Measurements from ENCODE around the gene DERL3. TPM values are rescaled to one million over a fixed set of nuclear protein-coding genes. Genes with fewer than 3 reads are reported as not detected.

The DERL3 gene
- 10.9 to 12.5 TPM (median 11.3 TPM) in 3 replicates for total RNA-seq (2021)
- percentile 38 among the genes with signal in this experiment for Bru-seq, nascent RNA
- long read RNA-seq, experiment 1, partial matches to known transcripts: 9 of 36 reads
- long read RNA-seq, experiment 1, other reads (novel, unspliced or antisense): 23 of 36 reads
- long read RNA-seq, experiment 2, transcript DERL3-204 (7 exons, 1,063 nt): major isoform, 5 of 15 reads
- long read RNA-seq, experiment 2, partial matches to known transcripts: 3 of 15 reads
- long read RNA-seq, experiment 2, other reads (novel, unspliced or antisense): 6 of 15 reads
- long read RNA-seq, experiment 3, transcript DERL3-204 (7 exons, 1,063 nt): major isoform, 6 of 32 reads
- long read RNA-seq, experiment 3, partial matches to known transcripts: 8 of 32 reads
- long read RNA-seq, experiment 3, other reads (novel, unspliced or antisense): 14 of 32 reads

DNA sequence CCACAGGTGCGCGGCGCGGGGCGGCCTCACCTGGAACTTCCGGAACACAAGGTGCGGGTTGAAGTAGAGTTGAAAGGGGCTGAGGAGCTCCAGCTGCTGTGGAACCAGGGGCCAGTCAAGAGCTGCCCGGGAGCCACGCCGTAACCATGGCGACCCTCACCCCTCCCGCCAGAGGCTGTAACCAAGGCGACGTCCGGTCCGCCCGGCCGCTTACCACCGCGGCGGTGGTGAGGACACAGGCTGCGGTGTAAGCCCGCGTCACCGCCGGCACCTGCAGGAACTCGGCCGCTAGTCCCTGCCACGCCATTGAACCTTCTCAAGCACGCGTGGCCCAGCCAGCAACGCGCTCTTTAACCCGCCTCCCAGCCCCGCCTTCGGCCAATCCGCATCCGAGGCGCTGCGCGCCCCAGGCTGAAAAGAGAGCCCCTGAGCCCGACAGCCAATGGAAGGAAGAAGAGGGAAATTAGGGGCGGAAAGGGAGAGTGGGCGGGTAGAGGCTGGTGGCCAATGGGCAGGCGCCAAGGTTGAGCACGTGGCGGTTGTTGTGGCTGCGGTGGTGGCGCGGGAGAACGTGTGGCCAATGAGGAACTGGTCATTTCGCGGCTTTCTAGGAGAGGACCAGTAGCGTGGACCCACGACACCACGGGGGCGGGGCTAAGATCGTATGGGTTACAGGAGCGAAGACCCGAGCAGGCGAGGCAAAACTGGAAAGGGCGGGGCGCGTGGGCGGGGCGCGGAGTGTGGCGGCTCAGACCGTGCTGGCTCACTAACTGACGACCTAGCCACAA lies at the start of gene DERL3:
DERL3 (minus strand) TSS at position 326 of the 788 bp plus-strand sequence; CDS start at position 307, 19 bp downstream.
- Mint-ChIP-seq H3K9me3 (no peaks in the 10 kb centered on the region), H3K4me3 (peak within 1 kb of the TSS; percentile 88), H3K36me3 (peaks cover 3% of the 10 kb centered on the region), H3K4me1 (peaks cover 20% of the 10 kb centered on the region), H3K27me3 (ENCODE audit: low read depth) (peaks cover 23% of the 10 kb centered on the region), H3K27ac (peak within 1 kb of the TSS; percentile 92)
- CTCF ChIA-PET: interaction anchor here (1.0 to 2.6 kb wide), 5 partner anchors 11 to 91 kb away, joined by 3 to 31 read pairs (median 4); partner anchors contain the start of gene SLC2A11
- POLR2A ChIA-PET: interaction anchor here (1.1 to 1.2 kb wide), 3 partner anchors 11 to 19 kb away, joined by 3 to 4 read pairs (median 3); partner anchors contain the start of gene SLC2A11
- ATAC-seq: peak; percentile 89
- DNase-seq (ENCODE audit: low spot score): peak; percentile 99
- TF ChIP-seq, protein P1, sequence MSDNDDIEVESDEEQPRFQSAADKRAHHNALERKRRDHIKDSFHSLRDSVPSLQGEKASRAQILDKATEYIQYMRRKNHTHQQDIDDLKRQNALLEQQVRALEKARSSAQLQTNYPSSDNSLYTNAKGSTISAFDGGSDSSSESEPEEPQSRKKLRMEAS (CRISPR knock-in tag; IDR thresholded peaks at IDR 0.05): peak; percentile 97
- peak; percentile 86 for TF ChIP-seq FOXP1 (CRISPR knock-in tag; IDR thresholded peaks at IDR 0.05; ENCODE audit: borderline replicate concordance)
- TF ChIP-seq CREB1 (CRISPR knock-in tag; IDR thresholded peaks at IDR 0.05): peak; percentile 74; the same call in 1 of the 2 replicates
- TF ChIP-seq TP53 (CRISPR knock-in tag; IDR thresholded peaks at IDR 0.05): peak; percentile 90
- TF ChIP-seq, protein P2, sequence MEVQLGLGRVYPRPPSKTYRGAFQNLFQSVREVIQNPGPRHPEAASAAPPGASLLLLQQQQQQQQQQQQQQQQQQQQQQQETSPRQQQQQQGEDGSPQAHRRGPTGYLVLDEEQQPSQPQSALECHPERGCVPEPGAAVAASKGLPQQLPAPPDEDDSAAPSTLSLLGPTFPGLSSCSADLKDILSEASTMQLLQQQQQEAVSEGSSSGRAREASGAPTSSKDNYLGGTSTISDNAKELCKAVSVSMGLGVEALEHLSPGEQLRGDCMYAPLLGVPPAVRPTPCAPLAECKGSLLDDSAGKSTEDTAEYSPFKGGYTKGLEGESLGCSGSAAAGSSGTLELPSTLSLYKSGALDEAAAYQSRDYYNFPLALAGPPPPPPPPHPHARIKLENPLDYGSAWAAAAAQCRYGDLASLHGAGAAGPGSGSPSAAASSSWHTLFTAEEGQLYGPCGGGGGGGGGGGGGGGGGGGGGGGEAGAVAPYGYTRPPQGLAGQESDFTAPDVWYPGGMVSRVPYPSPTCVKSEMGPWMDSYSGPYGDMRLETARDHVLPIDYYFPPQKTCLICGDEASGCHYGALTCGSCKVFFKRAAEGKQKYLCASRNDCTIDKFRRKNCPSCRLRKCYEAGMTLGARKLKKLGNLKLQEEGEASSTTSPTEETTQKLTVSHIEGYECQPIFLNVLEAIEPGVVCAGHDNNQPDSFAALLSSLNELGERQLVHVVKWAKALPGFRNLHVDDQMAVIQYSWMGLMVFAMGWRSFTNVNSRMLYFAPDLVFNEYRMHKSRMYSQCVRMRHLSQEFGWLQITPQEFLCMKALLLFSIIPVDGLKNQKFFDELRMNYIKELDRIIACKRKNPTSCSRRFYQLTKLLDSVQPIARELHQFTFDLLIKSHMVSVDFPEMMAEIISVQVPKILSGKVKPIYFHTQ (CRISPR knock-in tag; IDR thresholded peaks at IDR 0.05): no peak
- TF ChIP-seq OVOL2 (CRISPR knock-in tag; IDR thresholded peaks at IDR 0.05; ENCODE audit: borderline replicate concordance): no peak
- no peak for TF ChIP-seq ZNF263 (CRISPR knock-in tag; IDR thresholded peaks at IDR 0.05; ENCODE audit: low read depth)
- peak; percentile 69; the same call in 1 of the 2 replicates for TF ChIP-seq TEAD1 (CRISPR knock-in tag; IDR thresholded peaks at IDR 0.05)
- TF ChIP-seq ZNF423 (CRISPR knock-in tag; IDR thresholded peaks at IDR 0.05): no peak
- TF ChIP-seq, protein P3, sequence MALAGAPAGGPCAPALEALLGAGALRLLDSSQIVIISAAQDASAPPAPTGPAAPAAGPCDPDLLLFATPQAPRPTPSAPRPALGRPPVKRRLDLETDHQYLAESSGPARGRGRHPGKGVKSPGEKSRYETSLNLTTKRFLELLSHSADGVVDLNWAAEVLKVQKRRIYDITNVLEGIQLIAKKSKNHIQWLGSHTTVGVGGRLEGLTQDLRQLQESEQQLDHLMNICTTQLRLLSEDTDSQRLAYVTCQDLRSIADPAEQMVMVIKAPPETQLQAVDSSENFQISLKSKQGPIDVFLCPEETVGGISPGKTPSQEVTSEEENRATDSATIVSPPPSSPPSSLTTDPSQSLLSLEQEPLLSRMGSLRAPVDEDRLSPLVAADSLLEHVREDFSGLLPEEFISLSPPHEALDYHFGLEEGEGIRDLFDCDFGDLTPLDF (CRISPR knock-in tag; IDR thresholded peaks at IDR 0.05): no peak
- TF ChIP-seq, protein P4, sequence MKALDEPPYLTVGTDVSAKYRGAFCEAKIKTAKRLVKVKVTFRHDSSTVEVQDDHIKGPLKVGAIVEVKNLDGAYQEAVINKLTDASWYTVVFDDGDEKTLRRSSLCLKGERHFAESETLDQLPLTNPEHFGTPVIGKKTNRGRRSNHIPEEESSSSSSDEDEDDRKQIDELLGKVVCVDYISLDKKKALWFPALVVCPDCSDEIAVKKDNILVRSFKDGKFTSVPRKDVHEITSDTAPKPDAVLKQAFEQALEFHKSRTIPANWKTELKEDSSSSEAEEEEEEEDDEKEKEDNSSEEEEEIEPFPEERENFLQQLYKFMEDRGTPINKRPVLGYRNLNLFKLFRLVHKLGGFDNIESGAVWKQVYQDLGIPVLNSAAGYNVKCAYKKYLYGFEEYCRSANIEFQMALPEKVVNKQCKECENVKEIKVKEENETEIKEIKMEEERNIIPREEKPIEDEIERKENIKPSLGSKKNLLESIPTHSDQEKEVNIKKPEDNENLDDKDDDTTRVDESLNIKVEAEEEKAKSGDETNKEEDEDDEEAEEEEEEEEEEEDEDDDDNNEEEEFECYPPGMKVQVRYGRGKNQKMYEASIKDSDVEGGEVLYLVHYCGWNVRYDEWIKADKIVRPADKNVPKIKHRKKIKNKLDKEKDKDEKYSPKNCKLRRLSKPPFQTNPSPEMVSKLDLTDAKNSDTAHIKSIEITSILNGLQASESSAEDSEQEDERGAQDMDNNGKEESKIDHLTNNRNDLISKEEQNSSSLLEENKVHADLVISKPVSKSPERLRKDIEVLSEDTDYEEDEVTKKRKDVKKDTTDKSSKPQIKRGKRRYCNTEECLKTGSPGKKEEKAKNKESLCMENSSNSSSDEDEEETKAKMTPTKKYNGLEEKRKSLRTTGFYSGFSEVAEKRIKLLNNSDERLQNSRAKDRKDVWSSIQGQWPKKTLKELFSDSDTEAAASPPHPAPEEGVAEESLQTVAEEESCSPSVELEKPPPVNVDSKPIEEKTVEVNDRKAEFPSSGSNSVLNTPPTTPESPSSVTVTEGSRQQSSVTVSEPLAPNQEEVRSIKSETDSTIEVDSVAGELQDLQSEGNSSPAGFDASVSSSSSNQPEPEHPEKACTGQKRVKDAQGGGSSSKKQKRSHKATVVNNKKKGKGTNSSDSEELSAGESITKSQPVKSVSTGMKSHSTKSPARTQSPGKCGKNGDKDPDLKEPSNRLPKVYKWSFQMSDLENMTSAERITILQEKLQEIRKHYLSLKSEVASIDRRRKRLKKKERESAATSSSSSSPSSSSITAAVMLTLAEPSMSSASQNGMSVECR (CRISPR knock-in tag; IDR thresholded peaks at IDR 0.05; ENCODE audit: borderline replicate concordance): peak; percentile 92
- TF ChIP-seq FOXJ3 (CRISPR knock-in tag; IDR thresholded peaks at IDR 0.05; ENCODE audit: borderline replicate concordance): no peak
- peak; percentile 90 for TF ChIP-seq SMAD3 (CRISPR knock-in tag; IDR thresholded peaks at IDR 0.05; ENCODE audit: borderline replicate concordance)
- 0 out of 2 replicates have a peak, but pooled peaks have one; percentile 66 for TF ChIP-seq MYBL2 (CRISPR knock-in tag; IDR thresholded peaks at IDR 0.05)
- no peak for TF ChIP-seq KAT7 (CRISPR knock-in tag; IDR thresholded peaks at IDR 0.05; ENCODE audit: borderline replicate concordance)
- TF ChIP-seq, protein P5, sequence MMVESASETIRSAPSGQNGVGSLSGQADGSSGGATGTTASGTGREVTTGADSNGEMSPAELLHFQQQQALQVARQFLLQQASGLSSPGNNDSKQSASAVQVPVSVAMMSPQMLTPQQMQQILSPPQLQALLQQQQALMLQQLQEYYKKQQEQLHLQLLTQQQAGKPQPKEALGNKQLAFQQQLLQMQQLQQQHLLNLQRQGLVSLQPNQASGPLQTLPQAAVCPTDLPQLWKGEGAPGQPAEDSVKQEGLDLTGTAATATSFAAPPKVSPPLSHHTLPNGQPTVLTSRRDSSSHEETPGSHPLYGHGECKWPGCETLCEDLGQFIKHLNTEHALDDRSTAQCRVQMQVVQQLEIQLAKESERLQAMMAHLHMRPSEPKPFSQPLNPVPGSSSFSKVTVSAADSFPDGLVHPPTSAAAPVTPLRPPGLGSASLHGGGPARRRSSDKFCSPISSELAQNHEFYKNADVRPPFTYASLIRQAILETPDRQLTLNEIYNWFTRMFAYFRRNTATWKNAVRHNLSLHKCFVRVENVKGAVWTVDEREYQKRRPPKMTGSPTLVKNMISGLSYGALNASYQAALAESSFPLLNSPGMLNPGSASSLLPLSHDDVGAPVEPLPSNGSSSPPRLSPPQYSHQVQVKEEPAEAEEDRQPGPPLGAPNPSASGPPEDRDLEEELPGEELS (CRISPR knock-in tag; IDR thresholded peaks at IDR 0.05): peak; percentile 81
- TF ChIP-seq, protein P6, sequence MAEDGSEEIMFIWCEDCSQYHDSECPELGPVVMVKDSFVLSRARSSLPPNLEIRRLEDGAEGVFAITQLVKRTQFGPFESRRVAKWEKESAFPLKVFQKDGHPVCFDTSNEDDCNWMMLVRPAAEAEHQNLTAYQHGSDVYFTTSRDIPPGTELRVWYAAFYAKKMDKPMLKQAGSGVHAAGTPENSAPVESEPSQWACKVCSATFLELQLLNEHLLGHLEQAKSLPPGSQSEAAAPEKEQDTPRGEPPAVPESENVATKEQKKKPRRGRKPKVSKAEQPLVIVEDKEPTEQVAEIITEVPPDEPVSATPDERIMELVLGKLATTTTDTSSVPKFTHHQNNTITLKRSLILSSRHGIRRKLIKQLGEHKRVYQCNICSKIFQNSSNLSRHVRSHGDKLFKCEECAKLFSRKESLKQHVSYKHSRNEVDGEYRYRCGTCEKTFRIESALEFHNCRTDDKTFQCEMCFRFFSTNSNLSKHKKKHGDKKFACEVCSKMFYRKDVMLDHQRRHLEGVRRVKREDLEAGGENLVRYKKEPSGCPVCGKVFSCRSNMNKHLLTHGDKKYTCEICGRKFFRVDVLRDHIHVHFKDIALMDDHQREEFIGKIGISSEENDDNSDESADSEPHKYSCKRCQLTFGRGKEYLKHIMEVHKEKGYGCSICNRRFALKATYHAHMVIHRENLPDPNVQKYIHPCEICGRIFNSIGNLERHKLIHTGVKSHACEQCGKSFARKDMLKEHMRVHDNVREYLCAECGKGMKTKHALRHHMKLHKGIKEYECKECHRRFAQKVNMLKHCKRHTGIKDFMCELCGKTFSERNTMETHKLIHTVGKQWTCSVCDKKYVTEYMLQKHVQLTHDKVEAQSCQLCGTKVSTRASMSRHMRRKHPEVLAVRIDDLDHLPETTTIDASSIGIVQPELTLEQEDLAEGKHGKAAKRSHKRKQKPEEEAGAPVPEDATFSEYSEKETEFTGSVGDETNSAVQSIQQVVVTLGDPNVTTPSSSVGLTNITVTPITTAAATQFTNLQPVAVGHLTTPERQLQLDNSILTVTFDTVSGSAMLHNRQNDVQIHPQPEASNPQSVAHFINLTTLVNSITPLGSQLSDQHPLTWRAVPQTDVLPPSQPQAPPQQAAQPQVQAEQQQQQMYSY (CRISPR knock-in tag; IDR thresholded peaks at IDR 0.05): peak; percentile 34; the same call in 1 of the 2 replicates
- peak; percentile 91 for TF ChIP-seq NFYB (CRISPR knock-in tag; conservative IDR thresholded peaks at IDR 0.05; ENCODE audit: low read depth)

Measured in WTC11 (cell line).